Tibial artery (tissue), 4 donors: ENCODE data around the gene COMMD9.

Source experiments
- DNase-seq, 2 donors: peaks; one replicate each; pipeline ENCODE4 v3.0.0-alpha.2; 2019
- H3K27ac ChIP-seq, 2 donors: fragments of 200-600 bp; sonication (generic) in 1 of 2; 1 replicate in 1 of 2; 2 replicates in 1 of 2; pipeline ENCODE4 v1.5.1; 2018 to 2019; ENCODE audit warnings: mild to moderate bottlenecking in 1 of 2
- H3K27me3 ChIP-seq, 2 donors: fragments of 200-600 bp; sonication (generic) in 1 of 2; one replicate each; pipeline versions ENCODE4 v1.5.1 to v1.6.0; 2016 to 2019
- H3K36me3 ChIP-seq, 3 donors: fragments of 200-600 bp; sonication (generic) in 2 of 3; one replicate each; pipeline ENCODE4 v1.5.1; 2016 to 2019; ENCODE audit warnings: mild to moderate bottlenecking in 2 of 3
- H3K4me1 ChIP-seq, 4 donors: fragments of 200-600 bp; sonication (generic) in 2 of 4; 1 replicate in 3 of 4; 2 replicates in 1 of 4; pipeline ENCODE4 v1.5.1; 2016 to 2019
- H3K4me3 ChIP-seq, 2 donors: fragments of 200-600 bp; sonication (generic) in 1 of 2; 1 replicate in 1 of 2; 2 replicates in 1 of 2; pipeline ENCODE4 v1.5.1; 2018 to 2019; ENCODE audit warnings: mild to moderate bottlenecking in 2 of 2
- H3K9me3 ChIP-seq, 3 donors: fragments of 200-600 bp; sonication (generic) in 1 of 3; one replicate each; pipeline ENCODE4 v1.5.1; 2016 to 2019
- intact Hi-C: fragments of 100-400 bp; cut with DNase I; formaldehyde crosslinking; loops from one replicate; pipeline ENCODE4 v1.15.0; 2023; ENCODE audit warnings: low total_unique reads
- TF ChIP-seq, protein P1 (sequence below), 2 experiments: fragments of 200-600 bp in 1 of 2; fragments of 450-650 bp in 1 of 2; IDR thresholded peaks; one replicate each; pipeline ENCODE4 v1.5.1; 2017 to 2019; ENCODE audit warnings: antibody characterized with exemption in 2 of 2, mild to moderate bottlenecking in 1 of 2, moderate library complexity in 1 of 2

COMMD9 gene

GRCh38 chr11:36306888-36307287, 17.7 kb upstream of the COMMD9 start:
- no peak overlapping the region for H3K27ac ChIP-seq
- H3K27me3 ChIP-seq, result no peaks in the 10 kb centered on the region
- TF ChIP-seq, protein P1, sequence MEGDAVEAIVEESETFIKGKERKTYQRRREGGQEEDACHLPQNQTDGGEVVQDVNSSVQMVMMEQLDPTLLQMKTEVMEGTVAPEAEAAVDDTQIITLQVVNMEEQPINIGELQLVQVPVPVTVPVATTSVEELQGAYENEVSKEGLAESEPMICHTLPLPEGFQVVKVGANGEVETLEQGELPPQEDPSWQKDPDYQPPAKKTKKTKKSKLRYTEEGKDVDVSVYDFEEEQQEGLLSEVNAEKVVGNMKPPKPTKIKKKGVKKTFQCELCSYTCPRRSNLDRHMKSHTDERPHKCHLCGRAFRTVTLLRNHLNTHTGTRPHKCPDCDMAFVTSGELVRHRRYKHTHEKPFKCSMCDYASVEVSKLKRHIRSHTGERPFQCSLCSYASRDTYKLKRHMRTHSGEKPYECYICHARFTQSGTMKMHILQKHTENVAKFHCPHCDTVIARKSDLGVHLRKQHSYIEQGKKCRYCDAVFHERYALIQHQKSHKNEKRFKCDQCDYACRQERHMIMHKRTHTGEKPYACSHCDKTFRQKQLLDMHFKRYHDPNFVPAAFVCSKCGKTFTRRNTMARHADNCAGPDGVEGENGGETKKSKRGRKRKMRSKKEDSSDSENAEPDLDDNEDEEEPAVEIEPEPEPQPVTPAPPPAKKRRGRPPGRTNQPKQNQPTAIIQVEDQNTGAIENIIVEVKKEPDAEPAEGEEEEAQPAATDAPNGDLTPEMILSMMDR (IDR thresholded peaks at IDR 0.05), result peak; percentile 21
- no peaks in the 10 kb centered on the region for H3K36me3 ChIP-seq
- H3K4me1 ChIP-seq, result no peaks in the 10 kb centered on the region
- no peaks in the 10 kb centered on the region for H3K9me3 ChIP-seq
- intact Hi-C loops, result loop anchor here (5.0 kb wide), 1 partner anchor 170 kb away; no protein-coding TSS in a partner anchor
- H3K4me3 ChIP-seq, result no peak overlapping the region
- DNase-seq, result no peak

DNA sequence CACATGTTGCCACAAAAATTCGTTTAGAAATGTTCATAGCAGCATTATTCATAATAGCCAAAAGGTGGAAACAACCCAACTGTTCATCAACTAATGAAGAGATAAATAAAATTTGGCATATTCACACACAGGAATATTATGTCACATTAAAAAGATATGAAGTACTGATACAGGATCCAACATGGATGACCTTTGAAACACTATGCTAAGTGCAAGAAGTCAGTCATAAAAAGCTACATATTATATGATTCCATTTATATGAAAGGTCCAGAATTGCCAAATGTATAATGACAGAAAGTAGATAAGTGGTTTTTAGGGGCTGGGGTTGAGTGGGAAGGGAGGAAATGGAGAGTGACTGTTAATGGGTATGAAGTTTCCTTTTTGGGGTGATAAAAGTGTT, 15.8 kb upstream of the COMMD9 start:
- intact Hi-C loops, result loop anchor here (5.0 kb wide), 1 partner anchor 172 kb away; no protein-coding TSS in a partner anchor

GRCh38 chr11:36304351-36304750, 15.1 kb upstream of the COMMD9 start:
- no peaks in the 10 kb centered on the region for H3K36me3 ChIP-seq
- TF ChIP-seq, protein P1 (IDR thresholded peaks at IDR 0.05), result no peak
- no peak for DNase-seq
- intact Hi-C loops, result loop anchor here (5.0 kb wide), 1 partner anchor 188 kb away; no protein-coding TSS in a partner anchor
- no peaks in the 10 kb centered on the region for H3K9me3 ChIP-seq
- H3K4me1 ChIP-seq, result no peaks in the 10 kb centered on the region
- H3K27me3 ChIP-seq, result no peaks in the 10 kb centered on the region
- no peak overlapping the region for H3K27ac ChIP-seq
- H3K4me3 ChIP-seq, result no peak overlapping the region

More for the DNA sequence above, 15.8 kb upstream of the COMMD9 start:
- no peaks in the 10 kb centered on the region for H3K36me3 ChIP-seq
- H3K4me3 ChIP-seq, result no peak overlapping the region
- H3K4me1 ChIP-seq, result no peaks in the 10 kb centered on the region
- no peak overlapping the region for H3K27ac ChIP-seq
- TF ChIP-seq, protein P1 (IDR thresholded peaks at IDR 0.05), result no peak
- no peak for DNase-seq
- H3K27me3 ChIP-seq, result no peaks in the 10 kb centered on the region
- no peaks in the 10 kb centered on the region for H3K9me3 ChIP-seq

DNA sequence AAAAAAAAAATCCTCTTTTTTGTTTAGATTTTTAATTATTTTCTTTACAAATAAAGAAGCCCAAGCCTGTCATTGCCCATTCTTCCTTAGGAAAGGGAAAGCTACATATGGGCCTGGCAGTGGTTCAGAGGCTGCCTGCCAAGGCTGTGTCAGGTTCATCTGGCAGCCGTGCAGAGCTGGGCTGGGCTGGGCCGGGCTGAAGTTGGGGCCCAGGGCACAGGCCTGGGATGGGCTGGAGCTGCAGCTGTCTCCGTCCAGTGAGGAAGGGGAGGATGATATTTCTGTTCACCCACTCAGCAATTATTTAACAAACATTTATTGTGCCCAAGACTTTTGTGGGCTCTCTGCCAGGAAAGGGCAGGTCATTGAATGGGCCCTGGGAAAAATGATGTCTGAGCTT, 11.4 kb upstream of the COMMD9 start:
- DNase-seq, result no peak
- intact Hi-C loops, result loop anchor here (5.0 kb wide), 1 partner anchor 192 kb away; no protein-coding TSS in a partner anchor
- TF ChIP-seq, protein P1 (IDR thresholded peaks at IDR 0.05), result no peak
- no peaks in the 10 kb centered on the region for H3K9me3 ChIP-seq
- H3K36me3 ChIP-seq, result no peaks in the 10 kb centered on the region
- no peaks in the 10 kb centered on the region for H3K27me3 ChIP-seq
- no peak overlapping the region for H3K27ac ChIP-seq
- no peak overlapping the region for H3K4me3 ChIP-seq
- no peaks in the 10 kb centered on the region for H3K4me1 ChIP-seq

- Histone ChIP-seq H3K27ac (no peak overlapping the region), H3K4me1 (no peaks in the 10 kb centered on the region), H3K9me3 (no peaks in the 10 kb centered on the region), H3K36me3 (no peaks in the 10 kb centered on the region), H3K4me3 (no peak overlapping the region), H3K27me3 (no peaks in the 10 kb centered on the region)
- intact Hi-C loops, result loop anchor here (10.0 kb wide), 1 partner anchor 298 kb away; the partner anchor contains the start of genes IFTAP and RAG2
- no peak for DNase-seq
- TF ChIP-seq, protein P1 (IDR thresholded peaks at IDR 0.05), result no peak
Measured at GRCh38 chr11:36296884-36297543, 7.8 kb upstream of the COMMD9 start.
